H4 (cell line): ENCODE measurements around the gene TBC1D28. TPM values are rescaled to one million over a fixed set of nuclear protein-coding genes. Genes with fewer than 3 reads are reported as not detected.
"Not testable (repeated sequence)": the region's sequence is repeated elsewhere in the genome, so short reads cannot be mapped to it uniquely, and the experiment has no call there.

Source experiments
- DNase-seq: peaks from one replicate; pipeline ENCODE4 v3.0.0-alpha.2; 2015; ENCODE audit warnings: low spot score
- total RNA-seq: library from RNA; depleted of rRNA; stranded (reverse); fragments of >200 nt; shearing (Covaris generic); gene quantifications from 2 replicates; pipeline ENCODE4 v1.2.3, GENCODE V29; 2014; rRNA removed

Gene TBC1D28
- not detected in 2 replicates for total RNA-seq

DNA sequence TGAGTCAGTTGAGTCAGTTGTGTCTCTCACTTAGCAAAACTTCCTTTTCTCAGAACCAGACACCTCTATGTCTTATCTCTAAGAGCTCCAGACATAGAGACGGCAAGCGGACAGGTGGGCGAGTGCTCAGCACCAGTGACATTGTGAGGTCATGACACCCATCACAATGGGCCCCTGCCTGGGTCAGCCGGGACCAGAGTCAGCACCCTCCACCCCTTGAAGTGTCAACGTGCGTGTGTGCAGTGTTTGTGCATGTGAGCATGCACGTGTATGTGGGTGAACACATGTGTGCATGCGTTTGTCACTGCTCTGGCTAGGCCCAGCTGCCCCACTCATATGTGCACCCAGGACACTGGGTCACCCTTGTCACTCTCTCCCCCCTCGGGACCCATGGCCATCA lies at the start of gene TBC1D28:
Gene TBC1D28 (minus strand): TSS at position 101 of the 400 bp plus-strand sequence. CDS start 3,039 bp downstream, outside the sequence.
- DNase-seq: not testable (repeated sequence)

DNA sequence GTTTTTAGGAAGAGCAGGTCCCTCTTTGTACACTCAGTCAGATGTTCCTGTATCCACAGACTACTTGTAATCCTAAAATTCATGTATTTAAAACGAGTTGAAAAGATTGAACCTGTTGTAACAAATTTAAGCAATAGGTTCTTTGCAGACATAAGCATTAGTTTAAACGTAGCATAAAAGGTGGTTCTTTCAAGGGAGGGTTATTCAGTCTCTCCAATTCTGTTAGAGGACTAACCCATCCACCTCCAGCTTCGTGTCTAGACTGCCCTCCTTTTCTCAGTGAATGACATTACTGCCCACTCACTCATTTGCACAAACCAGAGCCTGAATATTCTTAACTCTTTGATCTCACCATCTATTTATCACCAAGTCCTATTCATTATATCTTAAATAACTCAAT lies 38.5 kb upstream of the TBC1D28 start:
- not testable (repeated sequence) for DNase-seq

DNA sequence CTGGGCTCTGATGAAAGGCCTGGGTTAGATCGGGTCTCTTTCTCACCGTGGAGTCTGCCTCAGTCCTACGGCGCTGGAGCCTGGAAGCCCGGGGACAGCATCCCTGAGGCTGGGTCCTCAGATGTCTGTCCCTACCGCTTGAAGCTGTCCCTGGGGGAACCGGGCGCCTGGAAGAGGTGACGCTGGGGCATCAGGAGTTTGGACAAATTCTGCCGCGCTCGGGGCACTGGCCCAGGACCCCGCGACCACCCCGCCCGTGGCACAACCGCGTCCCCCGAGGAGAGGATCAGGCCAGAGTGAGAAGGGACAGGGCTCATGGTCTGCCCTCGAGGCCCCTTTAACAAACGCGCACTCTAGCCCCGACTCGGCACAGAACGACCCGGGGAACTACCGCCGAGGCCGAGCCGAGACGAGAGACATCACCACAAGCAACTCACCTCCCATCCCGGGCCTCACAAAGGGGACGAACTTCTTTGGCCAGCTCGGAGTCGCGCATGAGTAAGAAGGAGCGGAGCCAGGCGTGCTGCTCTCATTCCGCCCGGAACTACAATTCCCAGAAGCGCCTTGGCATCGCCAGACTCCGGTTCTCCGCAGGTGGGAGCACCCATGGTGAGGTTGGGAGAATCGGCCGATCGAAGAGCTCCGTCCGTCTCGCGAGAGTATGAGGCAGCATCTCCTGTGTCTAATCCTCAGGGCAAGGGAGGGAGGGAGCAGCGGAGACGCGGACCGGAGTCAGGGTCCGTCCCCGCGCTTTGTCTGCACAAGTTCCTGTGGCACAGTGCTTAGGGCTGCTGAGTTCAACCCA lies 37.8 kb upstream of the TBC1D28 start, which contains the start of gene FOXO3B:
Gene FOXO3B (minus strand): TSS at position 548 of the 805 bp plus-strand sequence. CDS start 663 bp downstream, outside the sequence.
- peak; percentile 85 for DNase-seq

DNA sequence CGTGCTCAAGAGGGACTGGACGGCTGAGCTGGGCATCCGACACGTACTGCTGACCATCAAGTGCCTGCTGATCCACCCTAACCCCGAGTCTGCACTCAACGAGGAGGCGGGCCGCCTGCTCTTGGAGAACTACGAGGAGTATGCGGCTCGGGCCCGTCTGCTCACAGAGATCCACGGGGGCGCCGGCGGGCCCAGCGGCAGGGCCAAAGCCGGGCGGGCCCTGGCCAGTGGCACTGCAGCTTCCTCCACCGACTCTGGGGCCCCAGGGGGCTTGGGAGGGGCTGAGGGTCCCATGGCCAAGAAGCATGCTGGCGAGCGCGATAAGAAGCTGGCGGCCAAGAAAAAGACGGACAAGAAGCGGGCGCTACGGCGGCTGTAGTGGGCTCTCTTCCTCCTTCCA lies 33.2 kb upstream of the TBC1D28 start:
- not testable (repeated sequence) for DNase-seq

DNA sequence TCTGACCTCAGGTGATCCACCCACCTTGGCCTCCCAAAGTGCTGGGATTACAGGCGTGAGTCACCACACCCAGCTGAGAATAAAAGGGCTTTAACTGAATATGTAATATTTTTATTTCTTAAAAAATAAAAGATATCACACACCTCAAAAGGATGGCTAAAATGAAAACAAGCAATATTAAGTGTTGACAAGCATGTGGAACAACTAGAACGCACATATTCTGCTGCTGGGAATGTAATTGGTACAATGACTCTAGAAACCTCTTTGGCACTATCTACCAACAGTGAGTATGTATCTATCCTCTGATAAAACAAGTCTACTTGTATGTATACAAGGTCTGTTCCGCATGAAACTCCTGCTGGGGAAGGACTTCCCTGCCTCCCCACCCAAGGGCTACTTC lies 32.7 kb upstream of the TBC1D28 start:
- DNase-seq: not testable (repeated sequence)

DNA sequence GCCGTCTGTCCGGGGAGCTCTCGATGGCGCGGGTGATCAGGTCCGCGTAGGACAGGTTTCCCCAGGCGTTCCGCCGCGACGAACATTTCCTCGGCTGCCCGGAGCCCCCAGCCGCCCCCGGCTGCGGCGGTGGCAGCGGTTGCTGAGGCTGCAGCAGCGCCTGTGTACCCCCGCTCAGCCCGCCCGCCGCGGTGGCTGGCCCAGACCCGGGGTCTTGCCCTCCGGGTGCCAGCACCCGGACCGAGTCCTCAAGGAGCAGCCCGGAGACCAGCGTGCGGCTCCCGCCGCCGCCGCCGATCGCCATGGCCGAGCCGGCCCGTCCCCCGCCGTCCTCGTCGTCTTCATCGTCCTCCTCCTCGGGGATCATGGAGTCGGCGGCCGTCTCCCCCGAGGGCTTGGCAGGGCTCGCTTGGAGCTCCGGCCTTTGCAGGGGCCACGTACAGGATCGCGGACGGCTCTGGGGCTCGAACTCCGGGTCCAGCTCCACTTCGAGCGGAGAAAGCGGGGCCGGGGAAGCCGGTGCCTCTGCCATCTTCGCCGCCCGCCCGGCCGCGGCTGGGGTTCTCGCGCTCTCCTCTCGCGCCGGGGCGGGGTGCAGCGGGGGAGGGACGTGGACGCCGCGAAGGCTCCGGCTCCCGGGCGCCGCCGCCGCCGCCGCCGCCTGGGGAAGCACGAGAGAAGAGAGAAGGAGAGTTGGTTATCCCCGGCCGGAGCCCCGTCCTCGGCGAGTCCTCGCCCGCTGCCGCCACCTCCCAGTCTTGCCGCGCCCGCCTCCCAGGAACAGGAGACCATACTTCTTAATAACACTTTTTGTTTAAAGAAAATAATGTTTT lies 28.4 kb upstream of the TBC1D28 start:
- not testable (repeated sequence) for DNase-seq

DNA sequence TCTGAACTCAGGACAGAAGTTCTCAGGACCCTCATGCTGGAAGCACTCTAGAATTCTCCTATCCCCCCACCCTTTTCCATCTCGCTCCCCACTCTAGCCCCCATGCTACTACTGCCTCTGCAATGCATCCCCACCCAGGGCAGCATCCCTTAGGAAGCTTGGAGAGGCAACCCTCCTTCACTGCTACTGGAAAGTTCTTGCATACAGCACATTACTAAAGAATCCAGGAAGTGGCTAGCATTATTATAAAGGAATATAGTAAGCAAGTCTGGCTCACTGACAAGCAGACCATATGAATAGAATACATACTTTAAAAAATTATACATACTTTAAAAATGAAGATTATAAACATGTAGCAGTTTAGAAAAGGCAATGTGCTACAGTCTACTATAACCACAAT lies 24.4 kb upstream of the TBC1D28 start:
- DNase-seq: not testable (repeated sequence)

DNA sequence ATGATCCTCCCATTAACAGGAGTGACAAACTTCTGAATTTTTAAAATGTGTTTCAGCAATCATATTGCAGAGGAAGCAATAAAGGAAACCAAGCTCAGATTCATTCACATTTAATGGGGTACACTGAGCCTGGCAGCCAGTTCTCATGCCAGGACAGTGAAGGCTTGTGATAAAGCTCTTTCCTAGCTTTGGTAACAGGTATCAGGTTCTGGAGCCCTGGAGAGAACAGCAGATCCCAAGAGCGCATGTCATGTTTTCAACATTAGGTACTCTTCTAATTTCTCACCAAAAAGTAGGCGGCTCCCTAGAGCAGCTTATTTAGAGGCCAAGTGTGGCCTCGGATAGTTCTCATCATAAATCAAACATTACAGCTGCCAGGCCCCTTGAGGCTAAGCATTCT lies 23.3 kb upstream of the TBC1D28 start:
- DNase-seq: not testable (repeated sequence)

DNA sequence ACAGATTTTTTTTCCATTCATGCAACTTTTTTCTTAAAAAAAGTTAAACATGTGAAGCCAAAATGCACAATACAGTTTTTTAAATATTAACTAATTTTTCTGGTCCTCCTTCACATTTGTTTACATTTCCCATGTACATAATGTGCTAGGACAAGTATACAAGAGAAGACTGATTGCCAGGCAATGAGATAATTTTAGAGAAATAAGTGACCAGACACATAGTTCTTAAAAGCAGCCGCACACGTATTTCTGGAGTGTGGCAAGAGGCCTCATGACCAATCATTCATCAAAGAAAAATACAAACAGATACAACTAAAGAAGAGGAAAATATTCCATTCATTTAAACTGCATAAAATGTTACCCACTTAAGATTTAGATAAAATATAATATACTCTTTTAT lies 22.1 kb upstream of the TBC1D28 start:
- not testable (repeated sequence) for DNase-seq

DNA sequence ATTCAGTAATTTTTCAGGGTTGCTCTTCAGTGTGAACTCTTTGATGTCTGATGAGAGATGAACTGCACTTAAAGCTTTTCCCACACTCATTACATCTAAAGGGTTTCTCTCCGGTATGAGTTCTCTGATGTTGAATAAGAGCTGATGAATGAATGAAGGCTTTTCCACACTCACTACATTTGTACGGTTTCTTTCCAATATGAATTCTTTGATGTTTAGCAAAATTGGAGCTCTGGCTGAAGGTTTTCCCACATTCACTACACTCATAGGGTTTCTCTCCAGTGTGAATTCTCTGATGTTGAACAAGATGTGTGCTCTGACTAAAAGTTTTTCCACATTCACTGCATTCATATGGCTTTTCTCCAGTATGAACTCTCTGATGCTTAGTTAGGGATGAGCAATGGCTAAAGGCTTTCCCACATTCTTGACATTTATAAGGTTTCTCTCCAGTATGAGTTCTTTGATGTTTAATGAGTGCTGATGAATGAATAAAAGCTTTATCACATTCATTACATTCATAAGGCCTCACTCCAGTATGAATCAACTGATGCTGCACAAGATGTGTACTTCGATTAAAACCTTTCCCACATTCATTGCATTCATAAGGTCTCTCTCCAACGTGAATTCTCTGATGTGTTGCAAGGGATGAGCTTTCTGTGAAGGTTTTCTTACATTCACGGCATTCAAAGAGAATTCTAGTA lies 17.9 kb upstream of the TBC1D28 start:
- DNase-seq: not testable (repeated sequence)

DNA sequence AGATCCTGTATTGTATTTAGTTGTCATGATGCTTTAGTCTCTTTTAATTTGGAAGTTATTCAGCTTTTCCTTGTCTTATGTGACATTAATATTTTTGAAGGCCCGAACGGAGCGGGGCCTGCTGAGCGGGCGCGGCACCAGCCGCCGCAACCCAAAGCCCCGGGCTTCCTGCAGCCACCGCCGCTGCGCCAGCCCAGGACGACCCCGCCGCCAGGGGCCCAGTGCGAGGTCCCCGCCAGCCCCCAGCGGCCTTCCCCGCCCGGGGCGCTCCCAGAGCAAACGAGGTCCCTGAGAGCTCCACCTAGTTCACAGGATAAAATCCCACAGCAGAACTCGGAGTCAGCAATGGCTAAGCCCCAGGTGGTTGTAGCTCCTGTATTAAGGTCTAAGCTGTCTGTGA lies 5.9 kb upstream of the TBC1D28 start:
- not testable (repeated sequence) for DNase-seq

DNA sequence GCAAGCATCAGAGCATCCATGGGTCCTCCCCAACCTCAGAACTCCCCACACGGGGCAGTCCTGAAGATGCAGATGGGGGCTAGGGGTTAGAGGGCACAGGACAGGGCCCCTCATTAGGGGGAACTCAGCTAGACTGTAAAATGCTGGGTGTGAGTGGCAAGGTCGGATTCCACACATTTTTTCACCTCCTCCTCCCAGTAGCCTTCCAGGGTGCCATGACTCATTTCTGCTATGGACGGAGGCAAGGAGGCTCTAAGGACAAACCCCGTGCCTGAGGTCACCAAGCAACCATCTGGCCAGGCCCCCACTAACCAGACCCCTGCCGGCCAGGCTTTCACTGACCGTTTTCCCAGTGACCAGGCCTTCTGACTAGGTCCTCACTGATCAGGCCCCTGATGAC lies 1.1 kb downstream of the TBC1D28 start:
- not testable (repeated sequence) for DNase-seq

DNA sequence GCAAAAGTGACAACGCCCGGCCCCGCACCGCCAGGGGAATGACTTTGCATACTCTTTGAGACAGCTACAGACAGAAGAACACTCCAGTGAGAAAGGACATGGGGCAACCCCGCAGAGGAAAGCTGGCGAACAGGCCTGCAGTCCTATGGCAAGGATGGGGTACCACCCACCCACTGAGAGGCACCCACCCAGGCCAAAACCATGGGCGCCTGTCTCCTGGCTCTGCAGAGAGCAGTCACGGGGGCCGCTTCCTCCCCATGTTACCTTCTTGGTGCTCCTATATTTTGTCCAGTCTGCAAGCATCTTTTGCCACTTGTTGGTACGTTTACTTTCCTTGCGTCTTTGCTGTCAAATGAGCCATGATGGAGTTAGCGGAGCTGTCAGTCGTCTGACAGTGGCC lies 5.8 kb downstream of the TBC1D28 start:
- DNase-seq: not testable (repeated sequence)

DNA sequence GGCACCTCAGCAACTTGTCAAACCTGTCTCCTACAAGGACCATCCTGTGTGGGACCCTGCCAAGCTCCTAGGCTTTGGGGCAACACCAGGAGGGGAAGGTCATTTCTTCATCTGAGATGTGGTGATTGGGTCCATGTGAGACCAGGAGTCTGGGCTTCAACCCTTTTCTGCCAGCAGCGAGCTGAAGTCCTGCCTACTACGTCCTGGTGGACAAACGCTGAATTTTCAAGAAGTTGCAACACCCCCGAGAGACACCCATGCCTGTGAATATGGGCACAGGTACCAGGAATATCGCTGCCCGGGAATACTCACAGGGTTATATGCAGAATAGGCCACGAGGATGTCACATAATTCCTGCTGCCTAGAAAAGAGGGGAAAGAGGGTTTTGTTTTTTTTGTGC lies 8.0 kb downstream of the TBC1D28 start:
- DNase-seq: not testable (repeated sequence)

DNA sequence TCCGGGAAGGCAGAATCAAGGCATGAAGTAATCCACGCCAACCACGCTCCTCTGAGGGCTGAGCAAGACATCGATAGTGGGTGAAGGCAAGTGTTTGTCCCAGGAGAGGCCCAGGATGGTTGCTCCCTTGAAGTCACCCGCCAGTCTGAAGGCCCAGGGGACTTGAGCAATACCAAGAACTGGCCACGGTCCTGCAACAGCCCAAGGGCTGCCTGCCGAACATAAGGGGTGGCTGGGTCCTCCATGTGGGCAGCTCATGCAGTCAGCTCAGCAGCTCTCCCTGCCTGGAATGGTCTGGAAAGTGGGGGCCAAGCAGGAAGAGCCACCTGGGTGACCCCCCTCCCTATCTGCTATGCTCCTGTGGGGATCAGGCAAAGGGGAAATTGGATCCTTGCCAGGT lies 8.4 kb downstream of the TBC1D28 start:
- not testable (repeated sequence) for DNase-seq

DNA sequence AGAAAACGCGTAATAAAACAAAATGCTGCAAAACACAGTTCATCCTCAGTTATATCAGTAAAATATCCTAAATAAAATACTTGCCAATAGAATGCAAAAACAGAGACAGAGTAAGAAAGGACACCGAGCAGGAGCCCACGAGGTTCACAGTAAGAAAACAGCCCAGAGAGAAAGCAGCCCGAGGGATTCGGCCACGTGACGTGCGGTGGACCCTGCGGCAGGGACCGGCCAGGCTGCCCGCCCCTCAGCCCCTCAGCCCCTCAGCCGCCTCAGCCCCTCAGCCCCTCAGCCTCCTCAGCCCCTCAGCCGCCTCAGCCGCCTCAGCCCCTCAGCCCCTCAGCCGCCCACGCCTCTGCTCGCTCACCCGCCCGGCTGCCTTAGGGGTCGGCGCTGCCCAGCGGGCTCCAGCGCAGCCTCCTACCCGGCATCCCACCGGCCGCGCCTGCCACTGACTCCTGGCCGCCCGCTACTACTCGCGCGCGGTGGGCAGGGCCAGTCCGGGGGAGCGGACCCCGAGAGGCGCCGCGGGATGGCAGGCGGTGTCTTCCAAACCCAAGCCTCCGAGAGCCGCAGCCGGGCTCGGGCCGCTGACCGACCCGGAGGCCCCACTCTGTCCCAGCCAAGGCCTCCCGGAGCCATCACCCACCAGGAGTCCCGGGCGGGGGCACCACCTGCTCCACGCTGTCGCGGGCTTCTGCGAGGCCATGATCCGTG lies 9.5 kb downstream of the TBC1D28 start:
- not testable (repeated sequence) for DNase-seq

DNA sequence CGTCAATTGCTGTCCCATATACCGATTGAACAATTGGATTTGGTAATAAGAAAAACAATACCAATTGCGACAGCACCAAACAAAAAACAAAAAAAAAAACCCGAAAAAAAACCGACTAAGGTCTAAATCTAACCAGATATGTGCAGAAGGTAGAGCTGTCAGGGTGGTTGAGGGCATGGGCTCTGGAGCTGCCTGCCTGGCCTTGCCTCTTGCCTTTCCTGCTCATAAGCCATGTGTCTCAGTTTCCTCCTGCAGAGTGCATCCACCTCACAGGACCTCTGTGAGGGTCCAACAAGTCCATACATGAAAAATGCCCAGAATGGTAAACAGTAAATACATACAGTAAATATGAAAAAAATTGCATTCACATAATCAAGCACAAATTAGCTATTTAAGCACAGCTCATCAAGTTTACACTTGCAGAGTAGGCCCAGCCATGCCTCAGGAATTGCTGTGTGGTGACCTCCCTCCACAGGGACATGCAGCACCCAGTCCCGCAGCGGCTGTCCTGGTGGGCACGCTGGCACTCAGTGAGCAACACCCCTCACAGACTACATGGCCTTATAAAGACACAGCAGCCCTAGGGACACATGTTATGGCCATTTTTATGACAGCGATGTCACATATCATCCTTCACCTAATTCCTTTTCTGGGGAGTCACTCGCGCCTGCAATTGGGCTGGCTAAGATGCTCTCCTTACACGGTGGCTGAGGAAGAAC lies 17.9 kb downstream of the TBC1D28 start:
- no peak for DNase-seq

DNA sequence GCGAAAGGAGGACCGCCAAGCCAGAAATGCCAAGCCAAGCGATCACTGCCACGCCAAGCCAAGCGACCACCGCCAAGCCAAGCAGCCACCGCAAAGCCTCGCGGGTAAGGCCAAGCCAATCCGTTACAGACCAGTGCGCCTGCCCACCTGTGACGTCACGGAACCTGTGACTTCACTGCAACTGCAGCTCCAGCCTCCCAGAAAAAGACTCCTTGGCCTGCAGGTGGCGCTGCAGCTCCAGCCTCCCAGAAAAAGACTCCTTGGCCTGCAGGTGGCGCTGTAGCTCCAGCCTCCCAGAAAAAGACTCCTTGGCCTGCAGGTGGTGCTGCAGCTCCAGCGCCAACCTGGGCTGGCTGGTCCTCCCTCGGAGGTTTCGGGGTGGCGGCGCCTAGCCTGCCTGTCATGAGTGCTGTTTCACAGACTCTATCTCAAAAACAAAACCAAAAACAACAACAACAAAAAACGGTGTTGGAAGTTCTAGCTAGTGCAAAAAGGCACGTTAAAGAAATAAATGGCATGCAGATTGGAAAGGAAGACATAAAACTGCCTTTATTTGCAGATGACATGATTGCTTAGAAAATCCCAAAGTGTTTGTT lies 18.6 kb downstream of the TBC1D28 start:
- peak; percentile 68 for DNase-seq

DNA sequence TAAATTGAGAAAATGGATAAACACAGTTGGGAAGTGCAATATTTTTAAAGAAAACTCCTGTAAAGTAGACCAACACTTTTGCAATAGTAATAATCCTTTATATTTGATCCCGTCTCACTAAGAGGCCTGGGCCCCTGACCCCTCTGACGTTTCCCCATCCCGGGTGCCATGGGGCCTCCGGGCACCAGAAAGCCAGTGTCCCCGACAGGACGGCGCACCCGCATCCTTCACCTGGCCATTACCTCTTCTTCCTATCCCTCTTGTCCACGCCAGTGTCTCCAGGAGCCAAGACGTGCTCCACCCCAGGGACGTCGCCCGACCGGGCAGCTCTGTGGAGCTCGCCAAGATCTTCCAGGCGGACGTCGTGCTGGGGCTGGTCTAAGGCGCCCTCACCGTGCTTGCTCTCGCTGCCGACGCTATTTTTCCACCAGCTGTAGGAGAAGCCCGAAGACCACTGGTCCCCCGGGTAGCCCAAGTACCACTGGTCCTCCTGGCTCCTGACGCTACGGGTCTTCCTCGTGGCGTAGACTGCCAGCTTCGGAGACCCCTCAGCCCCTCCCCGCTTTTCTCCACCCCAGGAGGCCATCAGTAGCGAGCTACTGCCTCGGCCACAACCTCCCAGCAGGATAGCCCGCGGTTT lies 19.2 kb downstream of the TBC1D28 start:
- not testable (repeated sequence) for DNase-seq

DNA sequence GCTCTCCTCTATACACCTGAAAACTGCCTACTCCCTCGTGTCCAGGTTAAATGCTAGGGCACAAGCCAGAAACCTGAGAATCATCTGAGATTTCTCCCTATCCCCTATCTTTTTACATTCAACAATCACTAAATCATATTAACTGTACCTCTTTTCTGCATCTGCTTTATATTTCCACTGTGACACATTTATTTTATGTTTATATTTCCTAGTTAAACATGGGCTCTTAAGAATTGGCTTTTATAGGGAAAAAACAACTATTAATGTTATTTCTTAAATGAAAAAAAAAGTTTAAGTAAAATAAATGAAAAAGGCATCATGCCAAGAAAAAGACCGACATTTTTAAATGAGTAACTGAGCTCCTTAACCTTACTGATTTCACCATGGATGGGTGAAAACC lies 26.6 kb downstream of the TBC1D28 start:
- not testable (repeated sequence) for DNase-seq
